ENCODE data around the gene CRADD. TPM values are rescaled to one million over a fixed set of nuclear protein-coding genes. Genes with fewer than 3 reads are reported as not detected.

Gene CRADD
- total RNA-seq, 2 donors from 2014 or later: 7.7 to 9.1 TPM

DNA sequence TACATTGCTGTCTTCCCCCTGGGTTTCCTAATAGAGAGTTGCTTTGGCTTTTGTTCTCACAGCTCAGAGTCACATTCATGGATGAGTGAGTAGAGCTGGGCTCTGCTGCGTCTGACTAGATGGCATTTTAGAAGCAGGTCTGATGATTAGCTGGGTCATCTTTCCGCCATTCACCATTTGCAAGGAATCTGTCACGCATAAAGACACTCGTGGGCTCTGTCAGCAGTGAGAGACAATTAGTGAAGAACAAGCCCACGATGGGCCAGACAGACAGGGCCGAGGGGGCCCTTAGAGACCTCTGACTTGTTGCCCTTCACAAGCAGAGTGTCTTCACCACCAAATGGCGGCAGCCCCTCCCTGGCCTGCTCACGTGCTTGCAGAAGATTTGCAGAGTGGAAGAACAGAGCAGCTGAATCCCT, 175.0 kb downstream of the CRADD start:
- no peak overlapping the region for H3K9ac ChIP-seq (ENCODE audit: extremely low read depth, low read length, poor library complexity, severe bottlenecking)
- Mint-ChIP-seq H3K36me3 (ENCODE audit: low read depth) (no peaks in the 10 kb centered on the region), H3K4me1 (peaks cover 5% of the 10 kb centered on the region), H3K27ac (no peak overlapping the region), H3K9me3 (no peaks in the 10 kb centered on the region), H3K4me3 (no peak overlapping the region), H3K27me3 (ENCODE audit: insufficient read depth) (no peaks in the 10 kb centered on the region)
- no peak for DNase-seq
- TF ChIP-seq, protein P1, sequence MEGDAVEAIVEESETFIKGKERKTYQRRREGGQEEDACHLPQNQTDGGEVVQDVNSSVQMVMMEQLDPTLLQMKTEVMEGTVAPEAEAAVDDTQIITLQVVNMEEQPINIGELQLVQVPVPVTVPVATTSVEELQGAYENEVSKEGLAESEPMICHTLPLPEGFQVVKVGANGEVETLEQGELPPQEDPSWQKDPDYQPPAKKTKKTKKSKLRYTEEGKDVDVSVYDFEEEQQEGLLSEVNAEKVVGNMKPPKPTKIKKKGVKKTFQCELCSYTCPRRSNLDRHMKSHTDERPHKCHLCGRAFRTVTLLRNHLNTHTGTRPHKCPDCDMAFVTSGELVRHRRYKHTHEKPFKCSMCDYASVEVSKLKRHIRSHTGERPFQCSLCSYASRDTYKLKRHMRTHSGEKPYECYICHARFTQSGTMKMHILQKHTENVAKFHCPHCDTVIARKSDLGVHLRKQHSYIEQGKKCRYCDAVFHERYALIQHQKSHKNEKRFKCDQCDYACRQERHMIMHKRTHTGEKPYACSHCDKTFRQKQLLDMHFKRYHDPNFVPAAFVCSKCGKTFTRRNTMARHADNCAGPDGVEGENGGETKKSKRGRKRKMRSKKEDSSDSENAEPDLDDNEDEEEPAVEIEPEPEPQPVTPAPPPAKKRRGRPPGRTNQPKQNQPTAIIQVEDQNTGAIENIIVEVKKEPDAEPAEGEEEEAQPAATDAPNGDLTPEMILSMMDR (conservative IDR thresholded peaks at IDR 0.05): no peak
- H3K27me3 ChIP-seq (ENCODE audit: control insufficient read depth, insufficient read depth, low read length, poor library complexity, severe bottlenecking): no peaks in the 10 kb centered on the region
- H3K4me3 ChIP-seq (ENCODE audit: low read length): no peak overlapping the region
- no peak overlapping the region for H3K27ac ChIP-seq (ENCODE audit: low read depth, low read length)
- peaks cover 4% of the 10 kb centered on the region for H3K4me1 ChIP-seq (ENCODE audit: control insufficient read depth, insufficient read depth, low read length)
- H3K9me3 ChIP-seq (ENCODE audit: control insufficient read depth, low read length): no peaks in the 10 kb centered on the region
- no peaks in the 10 kb centered on the region for H3K36me3 ChIP-seq (ENCODE audit: control insufficient read depth, insufficient read depth, low read length)
- WGBS, 2 experiments (ENCODE audit: insufficient coverage in 1 of 2, insufficient read length in 1 of 2): 81 to 83% methylated on average over 7 to 8 of the region's 8 CpGs

DNA sequence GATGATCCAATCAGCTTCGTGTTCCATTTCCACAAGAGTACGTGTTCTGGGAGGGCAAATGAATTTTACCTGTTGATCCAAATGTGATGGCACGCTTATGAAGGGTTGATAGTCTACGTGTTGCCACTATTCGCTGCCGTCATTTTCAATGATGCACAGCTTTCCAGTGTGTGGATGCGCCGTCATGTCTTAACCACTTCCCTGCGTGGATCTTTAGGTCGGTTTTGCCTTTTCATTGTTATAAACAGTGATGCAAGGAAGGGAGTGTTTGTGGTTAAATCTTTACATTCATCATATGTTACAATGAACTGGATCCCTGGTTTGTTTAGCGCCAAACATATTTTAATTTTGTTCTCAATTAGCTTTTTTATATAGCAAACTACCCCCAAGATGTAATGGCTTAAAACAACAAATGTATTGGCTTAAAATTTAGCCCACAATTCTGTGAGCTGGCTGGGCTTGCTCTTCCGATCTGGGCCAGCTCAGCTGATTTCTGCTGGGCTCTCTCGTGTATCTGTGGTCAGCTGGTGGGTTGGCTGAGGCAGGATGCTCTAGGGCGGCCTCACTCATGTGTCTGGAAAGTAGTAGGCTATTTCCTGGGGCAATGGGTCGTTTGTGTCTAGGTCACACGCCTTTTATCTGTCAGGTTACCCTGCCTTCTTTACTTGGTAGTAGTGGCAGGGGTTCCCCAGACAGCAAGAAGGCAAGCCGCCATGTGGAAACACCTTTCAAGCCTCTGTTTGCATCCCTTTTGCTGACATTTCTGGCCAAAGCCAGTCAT, 176.7 kb downstream of the CRADD start:
- Histone ChIP-seq H3K4me1 (ENCODE audit: control insufficient read depth, insufficient read depth, low read length) (peaks cover 13% of the 10 kb centered on the region), H3K9me3 (ENCODE audit: control insufficient read depth, low read length) (no peaks in the 10 kb centered on the region), H3K4me3 (ENCODE audit: low read length) (no peak overlapping the region), H3K27me3 (ENCODE audit: control insufficient read depth, insufficient read depth, low read length, poor library complexity, severe bottlenecking) (no peaks in the 10 kb centered on the region), H3K9ac (ENCODE audit: extremely low read depth, low read length, poor library complexity, severe bottlenecking) (no peak overlapping the region), H3K36me3 (ENCODE audit: control insufficient read depth, insufficient read depth, low read length) (no peaks in the 10 kb centered on the region), H3K27ac (ENCODE audit: low read depth, low read length) (no peak overlapping the region)
- H3K4me3 Mint-ChIP-seq: no peak overlapping the region
- no peaks in the 10 kb centered on the region for H3K36me3 Mint-ChIP-seq (ENCODE audit: low read depth)
- TF ChIP-seq, protein P1 (conservative IDR thresholded peaks at IDR 0.05): no peak
- no peak overlapping the region for H3K27ac Mint-ChIP-seq
- DNase-seq: no peak
- H3K4me1 Mint-ChIP-seq: peaks cover 22% of the 10 kb centered on the region
- WGBS, 2 experiments (ENCODE audit: insufficient coverage in 1 of 2, insufficient read length in 1 of 2): 92 to 96% methylated on average over 10 to 17 of the region's 17 CpGs
- no peaks in the 10 kb centered on the region for H3K27me3 Mint-ChIP-seq (ENCODE audit: insufficient read depth)
- H3K9me3 Mint-ChIP-seq: no peaks in the 10 kb centered on the region

DNA sequence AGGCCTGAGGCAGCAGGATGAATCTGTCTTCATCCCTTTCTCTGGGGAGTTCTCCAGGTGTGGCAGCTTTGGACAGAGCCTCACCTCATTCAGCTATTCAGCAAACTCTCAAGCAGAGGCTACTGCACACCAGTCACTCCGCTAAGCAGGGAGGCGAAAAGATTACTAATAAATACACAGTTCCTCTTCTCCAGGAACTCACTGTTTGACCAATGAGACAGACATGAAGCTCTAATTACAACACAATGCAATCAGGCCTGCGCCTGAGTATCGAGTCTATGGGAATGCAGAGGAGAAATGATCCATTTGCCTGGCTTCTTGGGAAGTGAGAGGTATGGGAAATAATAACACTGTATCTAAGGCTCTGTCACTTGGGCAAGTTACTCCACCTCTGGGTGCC, 178.1 kb downstream of the CRADD start:
- Histone ChIP-seq H3K9me3 (ENCODE audit: control insufficient read depth, low read length) (no peaks in the 10 kb centered on the region), H3K4me1 (ENCODE audit: control insufficient read depth, insufficient read depth, low read length) (peaks cover 13% of the 10 kb centered on the region), H3K4me3 (ENCODE audit: low read length) (no peak overlapping the region), H3K9ac (ENCODE audit: extremely low read depth, low read length, poor library complexity, severe bottlenecking) (no peak overlapping the region), H3K36me3 (ENCODE audit: control insufficient read depth, insufficient read depth, low read length) (no peaks in the 10 kb centered on the region), H3K27me3 (ENCODE audit: control insufficient read depth, insufficient read depth, low read length, poor library complexity, severe bottlenecking) (no peaks in the 10 kb centered on the region), H3K27ac (ENCODE audit: low read depth, low read length) (no peak overlapping the region)
- Mint-ChIP-seq H3K4me1 (peaks cover 23% of the 10 kb centered on the region), H3K36me3 (ENCODE audit: low read depth) (no peaks in the 10 kb centered on the region), H3K9me3 (no peaks in the 10 kb centered on the region), H3K27ac (no peak overlapping the region), H3K4me3 (no peak overlapping the region), H3K27me3 (ENCODE audit: insufficient read depth) (no peaks in the 10 kb centered on the region)
- TF ChIP-seq, protein P1 (conservative IDR thresholded peaks at IDR 0.05): no peak
- no peak for DNase-seq
- WGBS, 2 experiments (ENCODE audit: insufficient coverage in 1 of 2, insufficient read length in 1 of 2): 96 to 100% methylated on average over 1 to 4 of the region's 4 CpGs
